GM18909 (cell line): ENCODE measurements around the gene LPIN3.

ENCODE experiments used
- ATAC-seq: cut with Tn5 transposase; IDR thresholded peaks from one replicate; pipeline ENCODE4 v1.9.1; 2021; ENCODE audit warnings: mild to moderate bottlenecking; ENCODE audit not compliant: unreplicated experiment, poor library complexity

Gene LPIN3

GRCh38 chr20:41364967-41365765 is 24.5 kb downstream of the LPIN3 start:
- no peak for ATAC-seq

GRCh38 chr20:41365777-41366545 is 25.3 kb downstream of the LPIN3 start:
- no peak for ATAC-seq

GRCh38 chr20:41366546-41367392 is 26.1 kb downstream of the LPIN3 start, which contains the start of gene EMILIN3:
TSS of gene EMILIN3 (minus strand) at chr20:41366818. CDS start at chr20:41366634, 184 bp downstream.
- ATAC-seq, result no peak

GRCh38 chr20:41367393-41367695 is 26.7 kb downstream of the LPIN3 start:
- no peak for ATAC-seq

- ATAC-seq, result no peak
These were observed 27.3 kb downstream of the LPIN3 start for GRCh38 chr20:41367956-41368355.

- ATAC-seq, result no peak
These were observed 29.1 kb downstream of the LPIN3 start for GRCh38 chr20:41369673-41370072.

GRCh38 chr20:41370176-41370575 is 29.6 kb downstream of the LPIN3 start:
- no peak for ATAC-seq

- ATAC-seq, result no peak
These were observed 30.8 kb downstream of the LPIN3 start for GRCh38 chr20:41371371-41371770.

GRCh38 chr20:41373251-41373783 is 32.7 kb downstream of the LPIN3 start:
- no peak for ATAC-seq

GRCh38 chr20:41373931-41374920 is 33.6 kb downstream of the LPIN3 start:
- ATAC-seq, result no peak

GRCh38 chr20:41375846-41376245 is 35.2 kb downstream of the LPIN3 start:
- ATAC-seq, result no peak

GRCh38 chr20:41376349-41376748 is 35.7 kb downstream of the LPIN3 start:
- no peak for ATAC-seq

GRCh38 chr20:41377275-41377674 is 36.7 kb downstream of the LPIN3 start:
- ATAC-seq, result no peak

- no peak for ATAC-seq
These were observed 38.9 kb downstream of the LPIN3 start for GRCh38 chr20:41379551-41379950.

GRCh38 chr20:41380551-41381193 is 40.1 kb downstream of the LPIN3 start:
- ATAC-seq, result no peak

- no peak for ATAC-seq
These were observed 42.2 kb downstream of the LPIN3 start for GRCh38 chr20:41382791-41383305.

- ATAC-seq, result no peak
These were observed 46.1 kb downstream of the LPIN3 start for GRCh38 chr20:41386502-41387427.

GRCh38 chr20:41387444-41387851 is 46.8 kb downstream of the LPIN3 start:
- no peak for ATAC-seq
